SK-N-SH (cell line): ENCODE measurements around the gene RAI14. TPM values are rescaled to one million over a fixed set of nuclear protein-coding genes. Genes with fewer than 3 reads are reported as not detected.

Experiments
- CTCF ChIA-PET: fragments of 300-600, 350-600 bp; formaldehyde crosslinking; extraction: SDS; loops from one replicate; lab custom pipeline; 2021; lab: Yijun Ruan, JAX
- POLR2A ChIA-PET: fragments of 350-600 bp; sonication (Branson Sonifier 250); formaldehyde crosslinking; extraction: SDS; loops from one replicate; lab custom pipeline; 2020; ENCODE audit warnings: antibody characterized with exemption, inconsistent platforms; lab: Yijun Ruan, JAX
- DNase-seq: peaks from one replicate; pipeline ENCODE4 v3.0.0; 2012
- H2AFZ ChIP-seq: fragments of 200-600 bp; sonication (generic); 2 replicates; pipeline ENCODE4 v1.8.1; 2016; ENCODE audit warnings: antibody characterized with exemption, mild to moderate bottlenecking, low read depth
- H3F3A ChIP-seq: fragments of 200-600 bp; sonication (generic); replicated peaks from 2 replicates; pipeline ENCODE3; 2016; ENCODE audit warnings: antibody characterized with exemption, mild to moderate bottlenecking; ENCODE audit not compliant: insufficient read depth
- H3K27ac ChIP-seq, 2 experiments: fragments of 200-500 bp in 1 of 2; fragments of 200-600 bp in 1 of 2; sonication (Bioruptor generic) in 1 of 2; sonication (generic), shearing (Covaris generic) in 1 of 2; 2 replicates each; pipeline versions ENCODE4 v1.5.1 to v1.6.1; 2014 to 2016; ENCODE audit warnings: low read depth in 2 of 2, inconsistent platforms in 1 of 2, low read length in 1 of 2, mild to moderate bottlenecking in 1 of 2, mixed read lengths in 1 of 2
- H3K27me3 ChIP-seq: fragments of 200-600 bp; sonication (generic), shearing (Covaris generic); 2 replicates; pipeline ENCODE4 v1.6.1; 2016; ENCODE audit warnings: mixed run types; ENCODE audit not compliant: insufficient read depth
- H3K36me3 ChIP-seq, 2 experiments: fragments of 200-500 bp in 1 of 2; fragments of 200-600 bp in 1 of 2; sonication (Bioruptor generic) in 1 of 2; sonication (generic) in 1 of 2; replicated peaks in 1 of 2; 2 replicates each; pipeline versions ENCODE3 to v1.5.1; 2014 to 2016; ENCODE audit warnings: low read length in 1 of 2, mild to moderate bottlenecking in 1 of 2; ENCODE audit not compliant: insufficient read depth in 2 of 2, control insufficient read depth in 1 of 2
- H3K4me1 ChIP-seq, 2 experiments: fragments of 200-500 bp in 1 of 2; fragments of 200-600 bp in 1 of 2; sonication (Bioruptor generic) in 1 of 2; sonication (generic), shearing (Covaris generic) in 1 of 2; 2 replicates each; pipeline versions ENCODE4 v1.5.1 to v1.6.1; 2014 to 2016; ENCODE audit warnings: low read depth in 1 of 2, low read length in 1 of 2, mixed run types in 1 of 2; ENCODE audit not compliant: insufficient read depth in 2 of 2, control insufficient read depth in 1 of 2
- H3K4me2 ChIP-seq: fragments of 200-600 bp; sonication (generic), shearing (Covaris generic); 2 replicates; pipeline ENCODE4 v1.6.1; 2017; ENCODE audit warnings: mixed run types
- H3K4me3 ChIP-seq, 2 experiments: fragments of 200-500 bp in 1 of 2; fragments of 200-600 bp in 1 of 2; sonication (Bioruptor generic) in 1 of 2; sonication (generic), shearing (Covaris generic) in 1 of 2; 2 replicates each; pipeline versions ENCODE4 v1.5.1 to v1.8.1; 2014 to 2016; ENCODE audit warnings: low read depth in 2 of 2, inconsistent platforms in 1 of 2, low read length in 1 of 2, mild to moderate bottlenecking in 1 of 2, mixed read lengths in 1 of 2, moderate library complexity in 1 of 2
- H3K79me2 ChIP-seq: fragments of 200-600 bp; sonication (generic); 2 replicates; pipeline ENCODE4 v1.8.1; 2017; ENCODE audit warnings: mild to moderate bottlenecking; ENCODE audit not compliant: insufficient read depth
- H3K9ac ChIP-seq: fragments of 200-600 bp; sonication (generic); 2 replicates; pipeline ENCODE4 v1.6.1; 2017; ENCODE audit warnings: mixed run types
- H3K9me2 ChIP-seq: fragments of 200-600 bp; sonication (generic); 2 replicates; pipeline ENCODE4 v1.6.1; 2017; ENCODE audit warnings: mixed run types
- H3K9me3 ChIP-seq: fragments of 200-600 bp; sonication (generic); 2 replicates; pipeline ENCODE4 v1.6.1; 2017; ENCODE audit warnings: mixed run types, mild to moderate bottlenecking, moderate library complexity
- H4K20me1 ChIP-seq: fragments of 200-600 bp; sonication (generic); 2 replicates; pipeline ENCODE4 v1.6.1; 2017; ENCODE audit warnings: mild to moderate bottlenecking, mixed run types; ENCODE audit not compliant: insufficient read depth
- CHD2 ChIP-seq: fragments of 150-350 bp; IDR thresholded peaks from 2 replicates; pipeline ENCODE4 v1.6.1; 2018; ENCODE audit warnings: low read length; ENCODE audit not compliant: partially characterized antibody
- EZH2phosphoT487 ChIP-seq: fragments of 200-600 bp; sonication (generic); IDR thresholded peaks from 2 replicates; pipeline ENCODE4 v1.6.1; 2017; ENCODE audit warnings: low read depth, mixed run types, mild to moderate bottlenecking, antibody characterized with exemption, moderate library complexity, borderline replicate concordance
- FOXJ3 ChIP-seq: sonication (generic); formaldehyde crosslinking; IDR thresholded peaks from 2 replicates; pipeline ENCODE4 v1.5.1; 2020; ENCODE audit warnings: mild to moderate bottlenecking, missing genetic modification reagents
- FOXM1 ChIP-seq: IDR thresholded peaks from 2 replicates; pipeline ENCODE4 v1.4.0; 2012; ENCODE audit warnings: low read depth, mild to moderate bottlenecking
- GATA2 ChIP-seq: sonication (generic); formaldehyde crosslinking; IDR thresholded peaks from 2 replicates; pipeline ENCODE4 v1.5.0; 2020; ENCODE audit warnings: mild to moderate bottlenecking, missing genetic modification reagents
- NFIC ChIP-seq: IDR thresholded peaks from 2 replicates; pipeline ENCODE4 v1.4.0; 2012; ENCODE audit warnings: borderline replicate concordance
- POLR2AphosphoS5 ChIP-seq: IDR thresholded peaks from 2 replicates; pipeline ENCODE4 v1.6.1; 2012; ENCODE audit warnings: low read depth, low read length
- RXRA ChIP-seq: IDR thresholded peaks from 2 replicates; pipeline ENCODE4 v1.4.0; 2012; ENCODE audit warnings: low read depth, mild to moderate bottlenecking, borderline replicate concordance
- SIN3A ChIP-seq: IDR thresholded peaks from 2 replicates; pipeline ENCODE4 v1.6.1; 2012; ENCODE audit warnings: low read depth, mild to moderate bottlenecking, low read length, moderate library complexity, borderline replicate concordance
- SMC3 ChIP-seq: IDR thresholded peaks from 2 replicates; pipeline ENCODE4 v1.6.1; 2012; ENCODE audit warnings: low read depth, low read length, improper control_type of control experiment
- TAF1 ChIP-seq: IDR thresholded peaks from 2 replicates; pipeline ENCODE4 v1.6.1; 2012; ENCODE audit warnings: low read depth, mild to moderate bottlenecking, low read length, moderate library complexity, borderline replicate concordance
- TEAD4 ChIP-seq: IDR thresholded peaks from 2 replicates; pipeline ENCODE4 v1.4.0; 2012; ENCODE audit warnings: mild to moderate bottlenecking, borderline replicate concordance; ENCODE audit not compliant: insufficient read depth
- WGBS: methylation state at CpG from one replicate; pipeline ENCODE4 v1.1.6; 2017; ENCODE audit warnings: low lambda C conversion rate; 5-methylcytosine and 5-hydroxymethylcytosine counted together
- polyA plus RNA-seq, 3 experiments: library from polyadenylated mRNA; depleted of rRNA; stranded (reverse); fragments of >200 nt; gene quantifications; 2 replicates each; pipeline ENCODE4 v1.2.3, GENCODE V29; 2012
- TF ChIP-seq, protein P1 (sequence below): fragments of 150-350 bp; IDR thresholded peaks from 2 replicates; pipeline ENCODE4 v1.6.1; 2017; ENCODE audit warnings: antibody characterized with exemption, low read length, low read depth, borderline replicate concordance
- TF ChIP-seq, protein P2 (sequence below): IDR thresholded peaks from 2 replicates; pipeline ENCODE4 v1.6.1; 2012; ENCODE audit warnings: mild to moderate bottlenecking, low read depth, low read length, moderate library complexity
- TF ChIP-seq, protein P3 (sequence below): IDR thresholded peaks from 2 replicates; pipeline ENCODE4; 2012

Gene RAI14
- polyA plus RNA-seq, 1 of the 3 experiments (the other 2 are of a cell fraction), result 53.2 TPM

DNA sequence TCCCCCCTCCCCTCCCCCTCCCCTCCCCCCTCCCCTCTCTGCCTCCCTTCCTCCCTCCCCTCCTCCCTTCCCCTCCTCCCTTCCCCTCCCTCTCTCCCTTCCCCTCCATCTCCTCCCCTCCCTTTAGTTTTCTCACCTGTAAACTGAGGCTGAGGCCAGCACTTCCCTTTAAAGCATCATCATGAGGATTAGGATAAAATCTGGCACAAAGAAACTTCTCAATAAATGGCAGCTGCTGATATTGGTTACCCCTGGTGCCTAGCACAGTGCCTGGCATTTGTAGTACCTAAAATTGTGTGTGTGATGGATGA is 41.9 kb downstream of the RAI14 start:
- peaks cover 16% of the 10 kb centered on the region for H3F3A ChIP-seq
- peaks cover 0 to 29% of the 10 kb centered on the region in 2 experiments for H3K36me3 ChIP-seq
- peaks cover 98% of the 10 kb centered on the region for H3K79me2 ChIP-seq
- H3K9me3 ChIP-seq, result no peaks in the 10 kb centered on the region
- H3K9me2 ChIP-seq, result no peaks in the 10 kb centered on the region
- ChIA-PET POLR2A (no interaction called here), CTCF (no interaction called here)
- H4K20me1 ChIP-seq, result no peaks in the 10 kb centered on the region
- H3K9ac ChIP-seq, result no peak overlapping the region
- TF ChIP-seq, protein P1, sequence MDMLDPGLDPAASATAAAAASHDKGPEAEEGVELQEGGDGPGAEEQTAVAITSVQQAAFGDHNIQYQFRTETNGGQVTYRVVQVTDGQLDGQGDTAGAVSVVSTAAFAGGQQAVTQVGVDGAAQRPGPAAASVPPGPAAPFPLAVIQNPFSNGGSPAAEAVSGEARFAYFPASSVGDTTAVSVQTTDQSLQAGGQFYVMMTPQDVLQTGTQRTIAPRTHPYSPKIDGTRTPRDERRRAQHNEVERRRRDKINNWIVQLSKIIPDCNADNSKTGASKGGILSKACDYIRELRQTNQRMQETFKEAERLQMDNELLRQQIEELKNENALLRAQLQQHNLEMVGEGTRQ, result no peak
- TF ChIP-seq TEAD4 (no peak), FOXM1 (no peak), NFIC (no peak), RXRA (no peak), TAF1 (no peak)
- no peak for DNase-seq
- H3K27me3 ChIP-seq, result no peaks in the 10 kb centered on the region
- H3K4me2 ChIP-seq, result no peak overlapping the region
- H3K27ac ChIP-seq, result no peak overlapping the region
- no peak overlapping the region for H3K4me3 ChIP-seq
- H3K4me1 ChIP-seq, result peaks cover 0 to 30% of the 10 kb centered on the region in 2 experiments; a peak in 2 of 4 replicates
- H2AFZ ChIP-seq, result no peak overlapping the region

DNA sequence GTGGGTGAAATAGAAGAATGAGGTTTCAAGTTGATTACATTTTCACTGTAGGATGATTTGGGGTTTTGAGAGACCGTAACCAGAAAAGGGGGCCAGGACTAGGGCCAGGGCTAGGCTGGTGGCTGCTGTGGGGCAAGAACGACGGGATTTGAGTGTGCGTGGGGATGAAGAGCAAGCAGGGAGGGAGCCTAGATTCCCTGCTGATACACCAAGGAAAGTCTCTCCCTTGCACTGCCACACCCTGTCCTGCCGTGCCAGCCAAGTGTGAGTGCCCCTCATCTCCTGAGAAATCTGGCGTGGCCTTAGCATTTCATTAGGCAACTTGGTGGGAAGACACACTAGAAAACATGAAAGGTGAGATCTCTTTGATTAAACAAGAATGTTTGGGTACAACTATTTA is 42.6 kb downstream of the RAI14 start:
- Histone ChIP-seq H3K4me2 (no peak overlapping the region), H4K20me1 (no peaks in the 10 kb centered on the region), H3K9ac (no peak overlapping the region), H3K9me3 (no peaks in the 10 kb centered on the region), H3K79me2 (peaks cover 98% of the 10 kb centered on the region), H3F3A (peaks cover 15% of the 10 kb centered on the region), H2AFZ (no peak overlapping the region), H3K27me3 (no peaks in the 10 kb centered on the region), H3K27ac (no peak overlapping the region), H3K4me3 (no peak overlapping the region), H3K36me3 (peaks cover 0 to 25% of the 10 kb centered on the region in 2 experiments), H3K4me1 (peaks cover 0 to 28% of the 10 kb centered on the region in 2 experiments; a peak in 2 of 4 replicates), H3K9me2 (no peaks in the 10 kb centered on the region)
- ChIA-PET CTCF (no interaction called here), POLR2A (no interaction called here)
- WGBS, result 87% methylated on average over 6 of the region's 6 CpGs
- no peak for DNase-seq
- no peak for TF ChIP-seq SIN3A
- TF ChIP-seq, protein P2, sequence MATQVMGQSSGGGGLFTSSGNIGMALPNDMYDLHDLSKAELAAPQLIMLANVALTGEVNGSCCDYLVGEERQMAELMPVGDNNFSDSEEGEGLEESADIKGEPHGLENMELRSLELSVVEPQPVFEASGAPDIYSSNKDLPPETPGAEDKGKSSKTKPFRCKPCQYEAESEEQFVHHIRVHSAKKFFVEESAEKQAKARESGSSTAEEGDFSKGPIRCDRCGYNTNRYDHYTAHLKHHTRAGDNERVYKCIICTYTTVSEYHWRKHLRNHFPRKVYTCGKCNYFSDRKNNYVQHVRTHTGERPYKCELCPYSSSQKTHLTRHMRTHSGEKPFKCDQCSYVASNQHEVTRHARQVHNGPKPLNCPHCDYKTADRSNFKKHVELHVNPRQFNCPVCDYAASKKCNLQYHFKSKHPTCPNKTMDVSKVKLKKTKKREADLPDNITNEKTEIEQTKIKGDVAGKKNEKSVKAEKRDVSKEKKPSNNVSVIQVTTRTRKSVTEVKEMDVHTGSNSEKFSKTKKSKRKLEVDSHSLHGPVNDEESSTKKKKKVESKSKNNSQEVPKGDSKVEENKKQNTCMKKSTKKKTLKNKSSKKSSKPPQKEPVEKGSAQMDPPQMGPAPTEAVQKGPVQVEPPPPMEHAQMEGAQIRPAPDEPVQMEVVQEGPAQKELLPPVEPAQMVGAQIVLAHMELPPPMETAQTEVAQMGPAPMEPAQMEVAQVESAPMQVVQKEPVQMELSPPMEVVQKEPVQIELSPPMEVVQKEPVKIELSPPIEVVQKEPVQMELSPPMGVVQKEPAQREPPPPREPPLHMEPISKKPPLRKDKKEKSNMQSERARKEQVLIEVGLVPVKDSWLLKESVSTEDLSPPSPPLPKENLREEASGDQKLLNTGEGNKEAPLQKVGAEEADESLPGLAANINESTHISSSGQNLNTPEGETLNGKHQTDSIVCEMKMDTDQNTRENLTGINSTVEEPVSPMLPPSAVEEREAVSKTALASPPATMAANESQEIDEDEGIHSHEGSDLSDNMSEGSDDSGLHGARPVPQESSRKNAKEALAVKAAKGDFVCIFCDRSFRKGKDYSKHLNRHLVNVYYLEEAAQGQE, result no peak
- no peak for TF ChIP-seq SMC3
- TF ChIP-seq POLR2AphosphoS5, result no peak
- no peak for TF ChIP-seq RXRA
- TF ChIP-seq GATA2 (CRISPR knock-in tag), result no peak
- no peak for TF ChIP-seq EZH2phosphoT487
- TF ChIP-seq, protein P3, sequence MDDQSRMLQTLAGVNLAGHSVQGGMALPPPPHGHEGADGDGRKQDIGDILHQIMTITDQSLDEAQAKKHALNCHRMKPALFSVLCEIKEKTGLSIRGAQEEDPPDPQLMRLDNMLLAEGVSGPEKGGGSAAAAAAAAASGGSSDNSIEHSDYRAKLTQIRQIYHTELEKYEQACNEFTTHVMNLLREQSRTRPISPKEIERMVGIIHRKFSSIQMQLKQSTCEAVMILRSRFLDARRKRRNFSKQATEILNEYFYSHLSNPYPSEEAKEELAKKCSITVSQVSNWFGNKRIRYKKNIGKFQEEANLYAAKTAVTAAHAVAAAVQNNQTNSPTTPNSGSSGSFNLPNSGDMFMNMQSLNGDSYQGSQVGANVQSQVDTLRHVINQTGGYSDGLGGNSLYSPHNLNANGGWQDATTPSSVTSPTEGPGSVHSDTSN, result no peak
- no peak for TF ChIP-seq FOXJ3 (CRISPR knock-in tag)
- no peak for TF ChIP-seq CHD2
- TF ChIP-seq TEAD4, result no peak
